NCI-H226 (cell line): Measurements from ENCODE around the gene PAPOLB.

Experiments
- DNase-seq: peaks from one replicate; pipeline ENCODE4 v3.0.0-alpha.2; 2015

PAPOLB gene

DNA sequence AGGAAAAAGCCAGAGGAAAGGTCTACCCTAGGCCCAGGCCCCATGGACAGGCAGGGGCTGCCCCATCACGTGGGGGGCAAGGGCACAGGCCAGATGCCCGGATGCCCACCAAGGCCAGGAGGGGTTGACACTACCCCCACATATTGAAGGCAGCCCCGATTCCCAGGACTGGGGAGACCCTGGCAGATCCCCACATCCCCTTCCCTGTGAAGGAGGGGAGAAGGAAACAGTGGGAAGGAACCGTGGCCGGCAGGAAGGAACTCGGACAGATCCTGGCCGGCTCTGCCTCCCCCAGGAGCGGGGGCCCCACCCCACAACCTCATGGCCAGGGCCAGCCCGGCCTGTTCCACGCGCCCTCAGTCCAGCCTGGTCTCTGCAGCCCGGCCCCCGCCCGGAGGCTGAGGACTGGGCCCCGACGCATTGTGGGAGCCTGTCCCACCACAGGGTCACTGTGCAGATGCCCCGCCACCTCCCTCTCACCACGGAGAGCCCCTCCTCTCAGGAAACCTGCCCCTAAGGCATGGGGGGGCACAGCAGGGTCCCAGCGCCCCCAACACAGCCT lies 41.3 kb downstream of the PAPOLB start:
- DNase-seq: no peak

DNA sequence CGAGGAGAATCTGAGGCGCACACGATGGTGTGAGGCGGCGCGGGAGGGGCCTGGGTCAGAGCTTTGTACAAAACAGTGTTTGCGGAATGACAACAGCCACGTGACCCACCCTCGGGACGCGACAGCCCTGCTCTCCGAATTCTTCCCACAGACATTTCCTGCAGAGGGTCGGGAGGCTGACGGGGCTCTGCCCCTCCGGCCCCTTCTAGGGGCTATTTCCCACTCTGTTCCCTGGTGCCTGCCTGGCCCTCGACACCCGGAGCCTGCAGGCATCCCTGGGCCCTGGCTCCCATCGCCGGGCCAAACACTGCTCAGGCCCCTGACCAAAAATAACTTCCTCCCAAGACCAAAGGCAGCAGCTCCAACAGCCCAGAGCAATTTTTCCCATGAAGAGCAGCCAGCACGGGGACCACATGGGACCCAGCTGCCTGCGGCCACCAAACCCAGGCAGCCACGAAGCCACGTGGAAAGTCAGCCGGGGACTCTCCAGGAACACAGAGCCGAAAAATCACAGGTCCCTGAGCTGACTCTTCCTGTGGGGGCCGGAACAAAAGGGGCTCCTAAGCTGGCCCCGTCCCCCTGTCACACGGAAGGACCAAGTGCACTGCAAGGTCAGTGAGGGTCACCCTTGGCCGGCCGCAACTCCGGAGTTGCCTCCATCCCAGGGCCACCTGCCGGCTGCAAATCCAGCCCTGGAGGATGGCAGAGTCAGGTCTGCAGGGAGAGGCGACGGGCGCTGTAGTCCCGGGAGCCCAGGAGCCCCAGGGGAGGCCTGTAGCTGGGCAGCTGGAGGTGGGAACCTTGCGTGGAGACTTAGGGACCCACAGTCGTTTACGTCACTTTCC lies 42.0 kb downstream of the PAPOLB start:
- no peak for DNase-seq

DNA sequence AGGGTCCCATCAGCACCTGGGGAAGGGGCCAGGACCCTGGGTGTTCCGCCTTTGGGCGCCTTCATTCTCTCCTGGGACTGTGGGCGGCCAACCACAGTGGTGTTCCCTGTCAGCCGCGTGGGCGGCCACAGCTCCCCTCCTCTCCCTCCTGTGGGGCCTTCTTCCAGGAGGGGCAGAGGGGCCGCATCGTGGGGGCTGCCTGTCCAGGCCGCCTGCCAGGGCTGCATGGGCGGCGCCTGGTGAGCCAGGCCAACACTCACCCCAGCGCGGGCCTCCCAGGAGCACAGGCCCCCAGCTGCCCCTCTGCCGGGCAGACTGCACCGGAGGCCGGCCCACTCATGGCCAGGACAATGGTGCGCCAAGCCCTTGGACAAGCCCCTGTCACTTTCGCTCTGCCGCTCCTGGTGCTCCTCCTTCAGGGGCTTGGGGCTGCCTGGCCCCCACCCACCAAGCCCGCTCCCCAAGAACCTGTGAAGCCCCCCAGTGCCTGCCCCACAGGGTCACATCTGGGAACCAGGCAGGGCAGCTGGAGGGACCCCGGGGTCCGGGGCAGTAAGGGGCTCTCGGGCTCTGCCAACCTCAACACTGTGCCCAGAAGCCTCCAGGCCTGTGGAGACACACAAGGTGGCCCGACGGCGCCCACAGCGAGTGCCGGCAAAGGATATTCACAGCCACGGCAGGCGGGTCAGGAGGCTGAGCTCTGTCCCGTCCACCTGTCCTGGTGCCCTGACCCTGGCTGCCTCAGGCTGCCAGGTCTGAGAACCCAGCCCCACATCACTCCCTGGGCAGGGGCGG lies 43.6 kb downstream of the PAPOLB start:
- DNase-seq: no peak

DNA sequence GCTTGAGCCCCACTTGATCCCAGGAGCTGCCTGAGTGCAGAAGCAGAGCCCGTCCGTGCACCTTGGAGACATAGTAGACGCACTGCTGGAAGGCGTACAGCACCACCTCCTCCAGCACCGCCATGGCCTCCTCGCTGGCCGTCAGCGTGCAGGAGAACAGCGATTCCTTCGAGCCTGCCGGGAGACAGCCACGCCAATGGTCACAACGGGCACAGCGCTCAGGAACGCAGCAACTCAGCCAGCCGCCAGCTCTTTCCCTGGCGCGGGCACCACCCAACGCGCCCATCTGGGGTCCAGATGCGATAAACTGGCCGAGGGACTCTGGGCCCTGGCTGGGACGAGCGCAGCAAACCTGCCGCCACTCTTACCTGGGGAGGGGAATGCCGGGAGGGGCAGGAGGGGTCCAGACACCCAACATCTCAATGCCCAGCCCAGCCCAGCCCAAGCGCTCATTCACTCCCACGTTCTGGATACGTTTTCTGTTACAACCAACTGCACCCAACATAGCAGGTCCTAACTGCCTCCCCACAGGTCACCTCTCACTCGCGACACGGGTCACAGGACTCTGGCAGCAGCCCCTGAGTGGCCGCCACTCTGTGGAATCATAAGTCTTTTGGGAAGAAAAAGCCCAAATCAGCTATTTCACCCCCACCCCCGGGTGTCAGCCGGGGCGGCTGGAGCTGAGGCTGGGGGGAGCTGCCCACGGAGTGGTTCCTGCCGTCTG lies 44.5 kb downstream of the PAPOLB start:
- DNase-seq: no peak

DNA sequence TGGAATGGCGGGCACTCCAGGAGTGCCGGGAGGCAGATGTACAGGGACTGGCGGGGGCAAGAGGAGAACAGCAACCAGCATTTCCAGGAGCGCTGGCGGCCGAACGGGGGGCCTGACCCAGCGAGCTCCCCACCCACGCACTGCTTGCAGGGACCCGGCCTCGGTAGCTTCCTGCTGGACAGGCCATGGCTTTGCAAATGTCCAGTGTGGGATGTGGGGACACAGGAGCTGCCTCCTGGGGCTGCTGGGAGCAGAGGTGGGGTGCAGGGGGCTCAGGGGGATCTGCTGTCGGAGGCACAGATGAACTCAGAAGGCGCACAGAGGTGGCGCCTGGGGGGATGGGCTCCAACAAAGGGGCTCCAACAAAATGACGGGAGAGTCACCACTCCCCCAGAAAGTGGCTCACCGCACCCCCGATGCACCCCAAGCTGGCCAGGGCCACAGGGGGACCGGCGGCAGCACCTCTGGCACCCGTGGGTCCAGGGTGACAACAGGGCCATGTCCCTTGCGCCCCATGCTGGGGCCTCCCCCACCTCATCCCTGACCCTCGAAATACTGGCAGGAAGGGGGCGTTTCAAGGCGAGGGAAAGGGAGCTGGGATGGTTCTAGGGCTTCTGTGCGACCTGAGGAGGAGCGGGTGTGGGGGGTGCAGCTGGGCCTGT lies 45.3 kb downstream of the PAPOLB start:
- DNase-seq: no peak

DNA sequence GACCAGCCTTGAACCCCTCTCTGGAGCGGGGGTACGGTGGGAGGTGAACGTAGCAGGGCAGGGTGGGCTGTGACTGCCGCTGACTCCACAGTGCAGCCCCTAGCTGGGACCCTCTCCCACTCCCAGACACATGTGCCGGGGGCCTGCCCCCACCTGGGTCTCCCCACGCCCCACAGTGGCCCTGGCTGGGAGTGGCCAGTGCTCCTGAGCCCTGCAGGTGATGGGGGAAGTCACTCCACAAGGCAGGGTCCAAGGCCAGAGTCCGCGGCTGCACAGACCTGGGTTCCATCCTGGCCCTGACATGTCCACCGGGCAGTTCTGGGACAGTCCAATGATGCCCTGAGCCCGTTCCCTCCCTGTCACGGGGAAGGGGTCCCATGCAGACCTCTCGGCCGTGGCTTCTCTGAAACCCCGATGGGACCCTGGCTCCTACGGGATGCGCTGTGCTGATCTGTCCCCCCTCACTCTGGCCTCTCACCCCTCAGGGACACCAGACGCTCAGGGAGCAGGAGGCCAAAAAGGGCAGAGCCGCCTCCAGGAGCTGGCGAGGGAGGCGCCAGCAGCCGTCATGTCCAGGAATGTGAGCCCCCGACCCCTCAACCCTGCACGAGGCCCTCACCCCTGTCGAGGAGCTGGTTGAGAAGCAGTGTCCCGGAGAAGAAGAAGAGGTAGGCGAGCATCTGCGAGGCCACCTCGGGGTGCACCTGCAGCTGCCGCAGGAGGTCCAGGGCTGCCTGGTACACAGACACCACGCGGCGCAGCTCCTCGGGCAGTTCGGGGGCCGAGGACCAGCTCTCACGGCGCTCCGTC lies 46.0 kb downstream of the PAPOLB start:
- no peak for DNase-seq

DNA sequence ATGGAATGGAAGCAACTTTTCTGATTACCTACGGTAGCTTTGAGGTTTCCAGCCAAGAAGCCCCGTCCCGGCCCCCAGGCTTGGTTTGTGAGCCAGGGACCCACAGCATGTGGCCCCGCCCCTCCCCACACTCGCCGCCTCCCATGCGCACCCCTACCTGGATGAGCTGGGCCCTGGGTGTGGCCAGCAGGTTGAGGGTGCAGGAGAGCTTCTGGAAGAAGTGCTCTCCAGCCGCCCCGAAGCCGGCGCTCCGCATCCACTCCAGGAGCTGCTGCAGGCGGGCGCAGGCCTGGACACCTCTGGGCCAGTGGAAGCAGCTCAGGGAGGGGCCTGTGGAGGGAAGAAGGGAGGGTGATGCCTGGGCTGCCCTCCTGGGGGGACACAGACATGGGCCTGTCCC lies 46.7 kb downstream of the PAPOLB start:
- DNase-seq: no peak

DNA sequence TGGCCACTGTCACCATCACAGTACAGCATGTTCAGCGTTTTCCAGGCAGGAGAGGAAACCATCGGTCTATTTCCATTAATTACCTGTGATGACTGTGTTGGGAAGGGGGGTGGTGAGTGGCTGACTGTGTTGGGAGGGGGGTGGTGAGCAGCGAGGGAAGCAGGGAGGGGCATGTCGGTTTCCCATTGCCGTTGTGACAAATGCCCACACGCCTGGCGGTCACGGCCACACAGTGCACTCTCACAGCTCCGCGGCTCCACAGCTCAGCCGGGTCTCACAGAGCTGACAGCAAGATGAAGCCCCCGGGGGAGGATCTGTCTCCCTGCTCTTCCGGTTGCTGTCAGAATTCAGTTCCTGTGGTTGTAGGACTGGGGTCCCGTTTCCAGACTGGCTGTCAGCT lies 47.4 kb downstream of the PAPOLB start:
- DNase-seq: no peak

DNA sequence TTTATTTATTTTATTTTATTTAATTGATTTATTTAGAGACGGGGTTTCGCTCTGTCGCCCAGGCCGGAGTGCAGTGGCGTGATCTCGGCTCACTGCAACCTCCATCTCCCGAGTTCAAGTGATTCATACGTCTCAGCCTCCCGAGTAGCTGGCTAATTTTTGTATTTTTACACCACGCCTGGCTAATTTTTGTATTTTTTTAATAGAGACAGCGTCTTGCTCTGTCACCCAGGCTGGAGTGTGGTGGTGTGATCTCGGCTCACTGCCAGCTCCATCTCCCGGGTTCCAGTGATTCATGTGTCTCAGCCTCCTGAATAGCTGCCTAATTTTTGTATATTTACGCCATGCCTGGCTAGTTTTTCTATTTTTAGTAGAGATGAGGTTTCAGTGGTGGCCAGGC lies 52.2 kb downstream of the PAPOLB start:
- no peak for DNase-seq

DNA sequence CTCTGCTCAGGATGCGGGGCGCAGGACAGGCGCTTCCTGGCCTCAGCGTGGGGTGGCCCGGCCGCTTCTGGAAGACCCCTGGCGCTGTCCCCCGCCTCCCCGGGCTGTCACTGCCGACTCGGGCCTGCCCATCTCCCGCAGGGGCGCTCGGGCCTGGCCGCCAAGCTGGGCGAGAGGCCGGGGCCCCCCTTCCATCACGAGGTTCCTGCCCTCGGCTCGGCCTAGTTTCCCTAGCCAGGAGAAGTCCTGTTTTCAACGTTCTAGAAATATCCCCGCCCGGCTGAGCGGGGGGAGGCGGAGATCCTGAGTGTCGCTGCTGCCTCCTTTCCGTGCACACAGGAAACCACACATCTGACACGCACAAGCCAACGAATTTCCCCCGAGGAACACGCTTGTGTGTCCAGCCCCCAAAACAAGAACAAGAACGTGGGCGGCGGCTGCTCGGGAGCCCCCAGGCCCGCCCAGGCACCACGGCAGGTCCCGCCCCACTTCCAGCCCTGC lies 52.7 kb downstream of the PAPOLB start:
- no peak for DNase-seq

DNA sequence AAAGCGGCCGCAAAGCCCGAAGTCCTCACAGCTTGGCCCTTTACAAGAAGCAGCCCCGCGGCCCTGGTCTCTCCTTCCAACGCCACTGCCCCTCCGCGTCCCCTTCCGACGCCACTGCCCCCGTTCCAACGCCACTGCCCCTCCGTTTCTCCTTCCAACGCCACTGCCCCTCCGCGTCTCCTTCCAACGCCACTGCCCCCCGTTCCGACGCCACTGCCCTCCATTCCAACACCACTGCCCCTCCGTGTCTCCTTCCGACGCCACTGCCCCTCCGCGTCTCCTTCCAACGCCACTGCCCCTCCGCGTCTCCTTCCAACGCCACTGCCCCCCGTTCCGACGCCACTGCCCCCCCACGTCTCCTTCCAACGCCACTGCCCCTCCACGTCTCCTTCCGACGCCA lies 53.3 kb downstream of the PAPOLB start:
- DNase-seq: no peak

DNA sequence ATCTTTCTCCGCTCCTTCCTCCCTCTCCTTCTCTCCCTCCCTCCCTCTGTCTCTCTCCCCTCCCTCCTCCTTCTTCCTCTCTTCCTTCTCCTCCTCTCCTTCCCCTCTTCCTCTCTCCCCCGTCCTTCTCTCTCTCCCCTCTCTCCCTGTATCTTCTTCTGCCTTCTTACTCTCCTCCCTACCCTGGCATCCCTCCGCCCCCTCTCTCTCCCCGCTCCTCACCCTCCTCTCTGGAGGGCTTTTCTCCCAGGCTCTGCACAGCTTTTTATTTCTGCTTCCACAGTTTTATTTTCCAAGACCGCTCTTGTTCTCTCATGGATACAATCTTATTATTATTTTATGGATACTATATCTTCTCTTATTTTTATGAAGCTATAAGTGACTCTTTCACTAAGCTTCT lies 53.8 kb downstream of the PAPOLB start:
- no peak for DNase-seq
